Loucy (cell line): ENCODE data around the gene UFSP1.

ENCODE experiments used
- H2AFZ ChIP-seq: fragments of 200-600 bp; sonication (generic); 2 replicates; pipeline ENCODE4 v1.6.0; 2016; ENCODE audit warnings: antibody characterized with exemption, mild to moderate bottlenecking, low read length, moderate library complexity
- H3F3A ChIP-seq: fragments of 200-600 bp; 2 replicates; pipeline ENCODE4 v1.6.0; 2016; ENCODE audit warnings: antibody characterized with exemption, low read depth, mild to moderate bottlenecking
- H3K27me3 ChIP-seq: fragments of 200-600 bp; sonication (generic); 2 replicates; pipeline ENCODE4 v1.6.1; 2014; ENCODE audit warnings: low read length, mild to moderate bottlenecking; ENCODE audit not compliant: insufficient read depth, poor library complexity, severe bottlenecking
- H3K36me3 ChIP-seq: fragments of 200-600 bp; sonication (generic); 2 replicates; pipeline ENCODE4 v1.6.1; 2016; ENCODE audit warnings: low read length; ENCODE audit not compliant: insufficient read depth
- H3K4me1 ChIP-seq: fragments of 200-600 bp; sonication (generic); 2 replicates; pipeline ENCODE4 v1.5.1; 2014; ENCODE audit warnings: low read length, mild to moderate bottlenecking; ENCODE audit not compliant: insufficient read depth, poor library complexity, severe bottlenecking
- H3K4me2 ChIP-seq: fragments of 200-600 bp; sonication (generic); 2 replicates; pipeline ENCODE4 v1.6.0; 2014; ENCODE audit warnings: antibody characterized with exemption, low read length, low read depth, mild to moderate bottlenecking; ENCODE audit not compliant: poor library complexity, severe bottlenecking
- H3K4me3 ChIP-seq: fragments of 200-600 bp; sonication (generic); 2 replicates; pipeline ENCODE4 v1.5.1; 2014; ENCODE audit warnings: low read length, mild to moderate bottlenecking, mixed read lengths; ENCODE audit not compliant: poor library complexity, severe bottlenecking
- H3K79me2 ChIP-seq: fragments of 200-600 bp; sonication (generic); 2 replicates; pipeline ENCODE4 v1.6.1; 2014; ENCODE audit warnings: low read length; ENCODE audit not compliant: insufficient read depth
- H3K9ac ChIP-seq: fragments of 200-600 bp; sonication (generic); 2 replicates; pipeline ENCODE4 v1.6.0; 2014; ENCODE audit warnings: mild to moderate bottlenecking, low read depth, low read length, moderate library complexity; ENCODE audit not compliant: poor library complexity, severe bottlenecking
- H3K9me2 ChIP-seq: fragments of 200-600 bp; sonication (generic); replicated peaks from 2 replicates; pipeline ENCODE4 v1.6.1; 2016; ENCODE audit warnings: low read depth, low read length, mixed read lengths
- H3K9me3 ChIP-seq: fragments of 200-600 bp; sonication (generic); 2 replicates; pipeline ENCODE4 v1.6.1; 2014; ENCODE audit warnings: mild to moderate bottlenecking, antibody characterized with exemption, low read length, low read depth; ENCODE audit not compliant: insufficient read depth
- H4K20me1 ChIP-seq: fragments of 200-600 bp; sonication (generic); 2 replicates; pipeline ENCODE4 v1.6.0; 2014; ENCODE audit warnings: antibody characterized with exemption, low read length, mild to moderate bottlenecking; ENCODE audit not compliant: insufficient read depth, poor library complexity, severe bottlenecking
- EZH2phosphoT487 ChIP-seq: fragments of 200-600 bp; IDR thresholded peaks from 2 replicates; pipeline ENCODE4 v1.6.1; 2018; ENCODE audit warnings: antibody characterized with exemption, mild to moderate bottlenecking, moderate library complexity, borderline replicate concordance
- TF ChIP-seq, protein P1 (sequence below): fragments of 200-600 bp; sonication (generic); conservative IDR thresholded peaks from 2 replicates; pipeline ENCODE4 v1.5.1; 2014; ENCODE audit warnings: mild to moderate bottlenecking, antibody characterized with exemption, low read length

UFSP1 gene

DNA sequence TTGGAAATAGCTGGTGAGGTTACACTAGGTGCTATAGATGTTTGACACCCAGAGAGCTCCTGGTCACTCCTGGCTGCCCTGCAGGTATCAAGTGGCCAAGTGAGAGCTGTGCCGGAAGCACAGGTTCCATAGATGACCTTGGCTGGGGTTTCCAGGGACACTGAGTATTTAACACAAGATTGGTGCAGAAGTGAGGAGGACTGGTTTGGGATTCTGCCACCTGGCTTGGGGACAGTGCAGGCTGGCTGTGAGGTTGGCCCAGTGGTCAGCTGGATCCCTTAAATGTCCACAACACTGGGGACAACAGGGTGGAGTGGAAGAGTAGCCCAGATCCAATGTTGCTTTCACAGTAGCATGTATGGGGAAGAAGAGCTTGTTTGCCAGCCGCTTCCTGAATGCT lies 11.5 kb upstream of the UFSP1 start:
- H2AFZ ChIP-seq, result no peak overlapping the region
- no peak overlapping the region for H3K9ac ChIP-seq
- H3F3A ChIP-seq, result no peaks in the 10 kb centered on the region
- H3K79me2 ChIP-seq, result no peaks in the 10 kb centered on the region
- no peaks in the 10 kb centered on the region for H3K9me2 ChIP-seq
- no peaks in the 10 kb centered on the region for H3K36me3 ChIP-seq
- no peak overlapping the region for H3K4me3 ChIP-seq
- H4K20me1 ChIP-seq, result no peaks in the 10 kb centered on the region
- H3K4me2 ChIP-seq, result no peak overlapping the region
- H3K4me1 ChIP-seq, result no peaks in the 10 kb centered on the region
- H3K9me3 ChIP-seq, result no peaks in the 10 kb centered on the region
- TF ChIP-seq EZH2phosphoT487, result no peak
- TF ChIP-seq, protein P1, sequence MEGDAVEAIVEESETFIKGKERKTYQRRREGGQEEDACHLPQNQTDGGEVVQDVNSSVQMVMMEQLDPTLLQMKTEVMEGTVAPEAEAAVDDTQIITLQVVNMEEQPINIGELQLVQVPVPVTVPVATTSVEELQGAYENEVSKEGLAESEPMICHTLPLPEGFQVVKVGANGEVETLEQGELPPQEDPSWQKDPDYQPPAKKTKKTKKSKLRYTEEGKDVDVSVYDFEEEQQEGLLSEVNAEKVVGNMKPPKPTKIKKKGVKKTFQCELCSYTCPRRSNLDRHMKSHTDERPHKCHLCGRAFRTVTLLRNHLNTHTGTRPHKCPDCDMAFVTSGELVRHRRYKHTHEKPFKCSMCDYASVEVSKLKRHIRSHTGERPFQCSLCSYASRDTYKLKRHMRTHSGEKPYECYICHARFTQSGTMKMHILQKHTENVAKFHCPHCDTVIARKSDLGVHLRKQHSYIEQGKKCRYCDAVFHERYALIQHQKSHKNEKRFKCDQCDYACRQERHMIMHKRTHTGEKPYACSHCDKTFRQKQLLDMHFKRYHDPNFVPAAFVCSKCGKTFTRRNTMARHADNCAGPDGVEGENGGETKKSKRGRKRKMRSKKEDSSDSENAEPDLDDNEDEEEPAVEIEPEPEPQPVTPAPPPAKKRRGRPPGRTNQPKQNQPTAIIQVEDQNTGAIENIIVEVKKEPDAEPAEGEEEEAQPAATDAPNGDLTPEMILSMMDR, result no peak
- no peaks in the 10 kb centered on the region for H3K27me3 ChIP-seq

DNA sequence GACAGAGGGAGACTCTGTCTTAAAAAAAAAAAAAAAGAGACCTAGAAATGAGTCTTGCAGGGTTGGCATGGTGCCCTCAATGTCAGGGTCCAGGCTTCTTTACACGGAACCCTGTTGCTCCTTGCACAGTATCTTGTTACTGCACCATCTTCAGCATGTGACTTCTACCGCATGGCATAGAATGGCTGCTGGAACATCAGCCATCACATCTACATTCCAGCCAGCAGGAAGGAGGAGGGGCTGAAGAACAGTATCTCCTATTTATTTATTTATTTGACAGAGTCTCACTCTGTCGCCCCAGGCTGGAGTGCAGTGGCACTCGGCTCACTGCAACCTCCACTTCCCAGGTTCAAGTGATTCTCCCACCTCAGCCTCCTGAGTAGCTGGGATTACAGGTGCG lies 9.9 kb upstream of the UFSP1 start:
- Histone ChIP-seq H3K4me1 (no peaks in the 10 kb centered on the region), H4K20me1 (no peaks in the 10 kb centered on the region), H3K9ac (no peak overlapping the region), H3K27me3 (no peaks in the 10 kb centered on the region), H3K4me2 (no peak overlapping the region), H3K4me3 (no peak overlapping the region), H2AFZ (no peak overlapping the region), H3K79me2 (no peaks in the 10 kb centered on the region), H3K9me2 (no peaks in the 10 kb centered on the region), H3F3A (no peaks in the 10 kb centered on the region), H3K9me3 (no peaks in the 10 kb centered on the region), H3K36me3 (no peaks in the 10 kb centered on the region)
- TF ChIP-seq EZH2phosphoT487, result no peak
- TF ChIP-seq, protein P1, result no peak

DNA sequence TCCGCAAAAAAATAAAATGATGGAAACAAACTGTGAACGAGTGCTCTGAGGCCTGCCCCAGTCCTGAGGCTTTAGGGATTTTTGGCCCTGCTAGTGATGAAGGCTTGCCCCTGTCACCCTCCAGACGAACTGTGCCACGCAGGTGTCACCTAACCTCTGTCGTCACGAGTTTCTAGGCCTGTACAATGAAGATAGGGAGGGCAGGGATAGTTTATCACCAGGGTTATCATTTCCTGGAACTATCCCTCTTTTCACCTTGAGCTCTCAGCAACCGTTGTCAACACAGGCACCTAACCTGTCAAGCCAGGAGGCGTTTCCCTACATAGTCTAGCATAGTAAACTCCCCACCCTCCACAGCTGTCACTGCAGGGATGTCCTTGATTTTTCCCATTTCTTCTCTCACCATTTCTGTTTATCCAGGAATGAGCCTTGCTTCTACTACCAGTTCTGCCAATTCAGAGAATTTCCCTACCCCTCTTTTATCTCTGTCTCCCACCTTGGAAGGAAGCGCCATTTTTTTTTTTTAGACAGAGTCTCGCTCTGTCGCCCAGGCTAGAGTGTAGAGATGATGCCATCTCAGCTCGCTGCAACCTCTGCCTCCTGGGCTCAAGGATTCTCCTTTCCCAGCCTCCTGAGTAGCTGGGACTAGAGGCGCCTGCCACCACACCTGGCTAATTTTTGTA lies 8.4 kb upstream of the UFSP1 start:
- no peak overlapping the region for H3K4me3 ChIP-seq
- H3K9me3 ChIP-seq, result no peaks in the 10 kb centered on the region
- H3K4me2 ChIP-seq, result no peak overlapping the region
- TF ChIP-seq, protein P1, result no peak
- no peak for TF ChIP-seq EZH2phosphoT487
- no peaks in the 10 kb centered on the region for H3K79me2 ChIP-seq
- H3K9me2 ChIP-seq, result no peaks in the 10 kb centered on the region
- no peaks in the 10 kb centered on the region for H4K20me1 ChIP-seq
- H3K27me3 ChIP-seq, result no peaks in the 10 kb centered on the region
- H3K36me3 ChIP-seq, result no peaks in the 10 kb centered on the region
- no peak overlapping the region for H2AFZ ChIP-seq
- no peak overlapping the region for H3K9ac ChIP-seq
- H3F3A ChIP-seq, result no peaks in the 10 kb centered on the region
- H3K4me1 ChIP-seq, result no peaks in the 10 kb centered on the region
